COLO829 (cell line): ENCODE data around the gene CNTRL.
"Not testable (repeated sequence)": the region's sequence is repeated elsewhere in the genome, so short reads cannot be mapped to it uniquely, and the experiment has no call there.

ENCODE experiments used
- DNase-seq: peaks from one replicate; pipeline ENCODE4 v3.0.0; 2012; ENCODE audit warnings: low spot score

CNTRL gene

GRCh38 chr9:121074370-121075250 lies at the start of gene CNTRL:
TSS of gene CNTRL (plus strand) at chr9:121074955. CDS start at chr9:121088327, 13,372 bp downstream.
- DNase-seq = peak; percentile 84

GRCh38 chr9:121026260-121026691 lies 48.5 kb upstream of the CNTRL start:
- DNase-seq = no peak

GRCh38 chr9:121026768-121027167 lies 48.0 kb upstream of the CNTRL start:
- no peak for DNase-seq

- DNase-seq = not testable (repeated sequence)
Measured at GRCh38 chr9:121028285-121028684, 46.5 kb upstream of the CNTRL start.

- no peak for DNase-seq
Measured at GRCh38 chr9:121029469-121029868, 45.3 kb upstream of the CNTRL start.

- DNase-seq = no peak
Measured at GRCh38 chr9:121034529-121034928, 40.2 kb upstream of the CNTRL start.

- DNase-seq = not testable (repeated sequence)
Measured at GRCh38 chr9:121035717-121036116, 39.0 kb upstream of the CNTRL start.

GRCh38 chr9:121038362-121038761 lies 36.4 kb upstream of the CNTRL start:
- no peak for DNase-seq

GRCh38 chr9:121038804-121039203 lies 36.0 kb upstream of the CNTRL start:
- DNase-seq = no peak

- no peak for DNase-seq
Measured at GRCh38 chr9:121048175-121048574, 26.6 kb upstream of the CNTRL start.

- DNase-seq = no peak
Measured at GRCh38 chr9:121048618-121049017, 26.1 kb upstream of the CNTRL start.

- DNase-seq = no peak
Measured at GRCh38 chr9:121050128-121050988, 24.4 kb upstream of the CNTRL start, which contains the start of gene C5. TSS of gene C5 (minus strand) at chr9:121050275. CDS start at chr9:121050246, 29 bp downstream.

- DNase-seq = no peak
Measured at GRCh38 chr9:121053544-121053943, 21.2 kb upstream of the CNTRL start.

- no peak for DNase-seq
Measured at GRCh38 chr9:121055642-121056143, 19.1 kb upstream of the CNTRL start.

GRCh38 chr9:121057821-121058220 lies 16.9 kb upstream of the CNTRL start:
- DNase-seq = no peak

GRCh38 chr9:121059513-121059912 lies 15.2 kb upstream of the CNTRL start:
- DNase-seq = no peak

GRCh38 chr9:121059998-121060636 lies 14.6 kb upstream of the CNTRL start:
- DNase-seq = peak; percentile 84

- DNase-seq = no peak
Measured at GRCh38 chr9:121066850-121067249, 7.9 kb upstream of the CNTRL start.

- DNase-seq = no peak
Measured at GRCh38 chr9:121067640-121068039, 7.1 kb upstream of the CNTRL start.

GRCh38 chr9:121069396-121069795 lies 5.4 kb upstream of the CNTRL start:
- no peak for DNase-seq

GRCh38 chr9:121071370-121071755 lies 3.4 kb upstream of the CNTRL start:
- DNase-seq = no peak
